GM19043 (cell line): ENCODE results near the gene ZNF451.
"Not testable (repeated sequence)": the region's sequence is repeated elsewhere in the genome, so short reads cannot be mapped to it uniquely, and the experiment has no call there.

Source experiments
- ATAC-seq: cut with Tn5 transposase; IDR thresholded peaks from one replicate; pipeline ENCODE4 v1.9.1; 2021; ENCODE audit warnings: low read depth; ENCODE audit not compliant: unreplicated experiment

ZNF451 gene

GRCh38 chr6:57090458-57091067 is 575 bp downstream of the ZNF451 start:
- ATAC-seq = peak; percentile 1

- not testable (repeated sequence) for ATAC-seq
Observed at GRCh38 chr6:57091375-57091774, 1.4 kb downstream of the ZNF451 start.

- ATAC-seq = no peak
Observed at GRCh38 chr6:57094689-57095088, 4.7 kb downstream of the ZNF451 start.

GRCh38 chr6:57097596-57097995 is 7.6 kb downstream of the ZNF451 start:
- no peak for ATAC-seq

DNA sequence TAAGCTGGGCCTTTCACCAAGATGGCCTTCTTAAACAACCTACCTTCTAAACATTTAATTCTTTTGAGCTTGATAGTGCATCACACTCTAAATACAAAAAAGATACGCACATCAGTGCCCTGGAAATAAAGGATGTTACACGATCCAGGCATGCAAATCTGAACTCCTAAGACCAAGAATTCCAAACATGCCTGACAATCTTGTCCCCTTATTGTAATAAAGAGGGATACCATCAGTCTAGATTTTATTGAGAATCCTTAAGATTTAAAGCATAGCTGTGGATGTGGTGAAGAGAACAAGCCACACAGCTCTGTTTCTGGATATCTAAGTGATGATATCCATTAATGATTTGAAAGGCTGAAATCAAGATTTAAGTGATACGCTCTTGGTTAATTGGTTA is 13.0 kb downstream of the ZNF451 start:
- ATAC-seq = no peak

- ATAC-seq = no peak
Observed at GRCh38 chr6:57104336-57104735, 14.3 kb downstream of the ZNF451 start.

DNA sequence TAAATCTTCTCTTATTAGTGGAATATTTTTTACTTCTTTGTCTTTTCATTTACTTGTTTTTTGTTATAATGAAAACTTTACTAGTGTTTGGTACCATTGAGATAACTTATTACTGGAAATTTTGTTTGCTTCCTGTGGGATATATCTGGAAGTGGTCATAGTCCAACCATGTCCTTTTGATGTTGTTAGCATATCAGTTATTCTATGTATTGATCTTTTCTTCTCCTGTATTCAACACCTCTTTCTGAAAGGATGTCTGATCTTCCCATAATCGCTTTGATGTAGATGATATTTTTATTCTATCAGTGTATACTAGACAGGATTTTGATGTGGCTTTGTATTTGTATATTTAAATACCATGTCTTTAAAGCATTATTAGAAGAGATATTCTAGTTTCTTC is 17.0 kb downstream of the ZNF451 start:
- ATAC-seq = no peak

DNA sequence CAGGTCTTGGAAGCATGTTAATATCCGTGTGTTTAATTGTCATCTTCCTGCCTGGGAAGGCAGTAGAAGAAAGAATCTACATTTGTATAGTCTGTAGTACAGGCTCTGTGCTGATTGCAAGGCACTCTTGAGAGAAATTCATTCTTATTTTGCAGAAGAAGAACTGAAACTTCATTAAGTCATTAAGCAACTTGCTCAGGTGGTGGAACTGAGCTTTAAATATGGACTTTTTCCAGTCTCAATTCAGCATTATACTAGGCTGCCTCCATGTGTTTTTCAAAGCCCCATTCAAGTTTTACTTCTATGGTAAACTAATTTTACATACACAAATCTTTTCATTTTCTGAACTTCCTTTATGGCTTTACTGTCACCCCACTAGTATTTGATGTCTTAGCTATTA is 18.7 kb downstream of the ZNF451 start:
- peak; percentile 94 for ATAC-seq

- ATAC-seq = no peak
Observed at GRCh38 chr6:57109880-57110279, 19.9 kb downstream of the ZNF451 start.

DNA sequence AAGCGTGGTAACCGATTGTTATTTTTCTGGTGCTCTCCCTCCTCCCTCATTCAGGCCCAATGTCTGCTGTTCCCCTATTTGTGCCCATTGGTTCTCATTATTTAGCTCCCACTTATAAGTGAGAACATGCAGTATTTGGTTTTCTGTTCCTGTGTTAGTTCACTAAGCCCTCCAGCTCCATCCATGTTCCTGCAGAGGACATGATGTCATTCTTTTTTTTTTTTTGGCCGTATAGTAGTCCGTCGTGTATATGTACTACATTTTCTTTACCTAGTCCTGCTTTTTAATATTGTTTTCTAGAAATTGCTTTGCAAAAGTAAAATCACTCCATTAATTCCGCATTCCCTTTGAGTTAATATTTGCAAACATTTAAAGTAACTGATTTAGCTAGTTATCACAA is 23.1 kb downstream of the ZNF451 start:
- ATAC-seq = no peak

DNA sequence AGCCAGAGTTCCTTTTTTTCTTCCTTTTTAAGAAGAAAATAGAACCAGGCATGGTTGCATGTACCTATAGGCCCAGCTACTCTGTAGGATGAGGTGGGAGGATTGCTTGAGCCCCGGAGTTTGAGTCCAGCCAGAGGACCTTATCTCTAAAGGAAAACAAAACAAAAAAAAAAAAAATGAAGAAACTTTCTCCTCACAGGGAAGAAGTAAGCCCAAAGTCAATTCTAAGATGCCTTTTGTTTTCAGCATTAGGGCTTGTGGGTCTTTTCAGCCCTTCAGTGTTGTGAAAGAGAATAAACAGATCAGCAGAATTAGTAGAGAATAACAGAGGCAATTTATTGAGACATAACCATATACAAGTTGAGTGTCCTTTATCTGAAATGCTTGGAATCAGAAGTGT is 26.8 kb downstream of the ZNF451 start:
- ATAC-seq = no peak

GRCh38 chr6:57117796-57118195 is 27.8 kb downstream of the ZNF451 start:
- no peak for ATAC-seq

GRCh38 chr6:57123111-57123510 is 33.1 kb downstream of the ZNF451 start:
- no peak for ATAC-seq

GRCh38 chr6:57127763-57128162 is 37.8 kb downstream of the ZNF451 start:
- ATAC-seq = no peak

- no peak for ATAC-seq
Observed at GRCh38 chr6:57130661-57131177, 40.7 kb downstream of the ZNF451 start.

GRCh38 chr6:57134954-57135353 is 45.0 kb downstream of the ZNF451 start:
- no peak for ATAC-seq

DNA sequence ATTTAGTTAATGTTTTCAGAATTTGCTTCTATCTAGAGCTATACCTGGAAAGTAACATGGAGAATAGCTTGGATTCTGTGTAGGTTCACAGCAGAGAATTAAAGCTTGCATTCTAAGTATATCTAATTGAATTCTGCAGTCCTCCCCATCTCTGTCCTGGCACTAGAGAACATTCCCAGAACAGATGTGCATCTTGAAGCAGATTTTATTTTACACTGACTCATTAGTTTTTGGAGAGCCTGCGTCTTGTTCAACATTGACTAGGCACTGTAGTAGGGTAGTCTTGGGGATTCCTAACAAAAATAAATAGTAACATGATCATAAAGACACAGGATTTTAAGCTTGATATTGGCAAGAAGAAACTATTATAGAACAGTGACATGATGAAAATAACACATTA is 45.9 kb downstream of the ZNF451 start:
- no peak for ATAC-seq

- no peak for ATAC-seq
Observed at GRCh38 chr6:57137350-57137749, 47.4 kb downstream of the ZNF451 start.

DNA sequence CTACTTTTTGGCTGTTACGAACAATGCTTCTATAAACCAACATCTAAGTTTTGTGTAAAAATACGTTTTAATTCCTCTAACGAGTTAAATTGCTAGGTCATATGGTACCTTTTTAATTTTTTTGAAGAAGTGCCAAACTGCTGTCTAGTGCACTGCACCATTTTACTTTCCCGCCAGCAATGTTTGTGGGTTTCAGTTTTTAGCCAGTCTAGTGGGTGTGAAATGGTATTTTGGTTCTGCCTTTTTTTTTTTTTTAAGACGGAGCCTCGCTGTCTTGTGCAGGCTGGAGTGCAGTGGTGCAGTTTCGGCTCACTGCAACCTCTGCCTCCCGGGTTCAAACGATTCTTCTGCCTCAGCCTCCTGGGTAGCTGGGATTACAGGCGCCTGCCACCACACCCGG is 48.0 kb downstream of the ZNF451 start:
- ATAC-seq = no peak

GRCh38 chr6:57141451-57142177 is 51.6 kb downstream of the ZNF451 start:
- ATAC-seq = no peak

DNA sequence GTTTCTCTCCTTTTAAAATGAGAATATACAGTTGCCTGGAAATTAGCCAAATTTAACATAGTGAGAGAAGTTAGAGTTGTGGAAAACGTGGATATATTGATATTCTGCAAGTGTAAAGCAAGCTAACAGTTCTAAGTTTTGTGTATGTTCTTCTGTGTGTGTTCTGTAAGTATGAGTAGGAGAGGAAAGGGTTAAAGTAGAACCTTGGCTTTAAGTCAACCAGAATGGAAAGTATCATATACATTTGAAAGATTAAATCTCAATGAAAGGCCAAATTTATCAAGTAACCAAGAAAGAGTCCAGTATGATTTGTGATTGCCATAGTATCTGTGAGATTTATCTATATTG is 52.2 kb downstream of the ZNF451 start:
- no peak for ATAC-seq

DNA sequence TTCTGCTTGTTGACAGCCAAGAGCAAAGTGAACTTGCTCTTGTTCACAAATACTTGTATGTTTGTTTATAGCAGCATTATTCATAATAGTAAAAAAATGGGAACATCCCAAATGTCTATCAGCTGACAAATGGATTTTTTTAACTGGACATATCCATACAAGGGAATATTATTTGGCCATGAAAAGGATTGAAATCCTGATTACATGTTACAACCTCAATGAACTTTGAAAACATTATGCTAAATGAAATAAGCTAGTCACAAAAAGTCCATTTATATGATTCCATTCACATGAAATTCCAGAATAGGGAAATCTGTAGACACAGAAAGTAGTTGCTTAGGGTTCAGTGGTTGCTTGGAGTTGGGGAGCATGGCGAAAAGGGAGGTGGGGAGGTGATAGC is 53.7 kb downstream of the ZNF451 start:
- no peak for ATAC-seq
